GM12891 (cell line): Measurements from ENCODE around the gene NAA80.

Experiments used
- PAX5 ChIP-seq: IDR thresholded peaks from 2 replicates; pipeline ENCODE4 v1.6.1; 2011; ENCODE audit warnings: low read length, moderate library complexity, mild to moderate bottlenecking; ENCODE audit not compliant: insufficient read depth, severe bottlenecking
- POLR2A ChIP-seq: IDR thresholded peaks from 2 replicates; pipeline ENCODE4 v1.6.1; 2011; ENCODE audit warnings: low read depth, low read length, control low read depth
- POLR2AphosphoS5 ChIP-seq: IDR thresholded peaks from 2 replicates; pipeline ENCODE4 v1.6.1; 2011; ENCODE audit warnings: low read depth, low read length, control low read depth
- SPI1 ChIP-seq: IDR thresholded peaks from 2 replicates; pipeline ENCODE4 v1.6.1; 2011; ENCODE audit warnings: low read depth, low read length, control low read depth
- TAF1 ChIP-seq: IDR thresholded peaks from 2 replicates; pipeline ENCODE4 v1.6.1; 2011; ENCODE audit warnings: low read depth, low read length, control low read depth

DNA sequence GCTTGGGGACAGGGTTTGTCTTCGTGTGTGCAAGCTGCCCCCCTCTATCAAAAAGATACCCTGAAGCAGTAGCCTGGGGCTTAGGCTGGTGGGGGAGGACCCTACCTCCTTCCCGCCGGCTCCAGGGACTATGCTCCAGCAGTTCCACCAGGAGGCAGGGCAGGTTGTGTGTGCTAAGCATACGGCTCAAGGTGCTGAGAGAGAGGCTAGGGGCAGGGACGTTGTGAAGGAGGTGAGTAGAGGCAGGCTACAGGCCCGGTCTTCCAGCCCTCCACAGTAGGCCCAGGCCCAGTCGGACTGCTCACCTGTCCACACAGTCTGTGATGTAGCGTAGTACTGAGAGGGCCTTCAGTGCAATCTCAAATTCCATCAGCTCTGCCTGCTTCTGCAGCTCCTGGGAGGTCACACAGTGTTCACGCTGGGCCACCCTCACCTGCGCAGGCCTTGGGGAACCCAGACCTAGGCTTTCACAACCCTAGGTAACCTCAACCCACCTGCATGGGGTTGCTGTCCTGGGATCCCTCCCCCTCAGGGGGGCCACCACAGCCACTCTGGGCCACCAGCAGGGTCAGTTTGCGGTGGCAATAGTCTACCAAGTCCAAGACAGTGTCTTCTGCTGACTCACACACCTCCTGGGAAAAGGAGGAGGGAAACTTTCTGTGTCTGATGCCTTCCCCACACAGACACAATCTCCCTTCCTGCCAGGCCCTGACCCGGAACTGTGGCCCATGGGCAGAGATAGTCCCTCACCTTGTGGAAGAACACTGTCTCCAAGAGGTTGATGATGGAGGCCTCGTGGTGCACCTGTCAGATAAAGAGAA is 43.8 kb upstream of the NAA80 start:
- no peak for TF ChIP-seq POLR2A
- TF ChIP-seq SPI1 = no peak
- TF ChIP-seq POLR2AphosphoS5 = no peak
- no peak for TF ChIP-seq TAF1
- no peak for TF ChIP-seq PAX5
